ENCODE results near the gene RRM1.
"Not testable (repeated sequence)": the region's sequence is repeated elsewhere in the genome, so short reads cannot be mapped to it uniquely, and the experiment has no call there.

Gene RRM1

GRCh38 chr11:4094348-4095291, at the start of gene RRM1:
TSS of gene RRM1 (plus strand) at chr11:4094799. CDS start at chr11:4095013, 214 bp downstream.
- Histone ChIP-seq H3K4me3 (ENCODE audit: insufficient read length, low read depth) (peak within 1 kb of the TSS; percentile 87), H3K36me3 (ENCODE audit: insufficient read depth, insufficient read length, low read length) (peaks cover 24% of the 10 kb centered on the region), H3K9me3 (ENCODE audit: insufficient read depth, low read length) (no peaks in the 10 kb centered on the region), H3K9ac (ENCODE audit: insufficient read length, low read depth) (peak within 1 kb of the TSS; percentile 95), H3K4me1 (ENCODE audit: insufficient read depth, insufficient read length) (peaks cover 2% of the 10 kb centered on the region), H3K27me3 (ENCODE audit: insufficient read depth, insufficient read length) (no peaks in the 10 kb centered on the region)
- peak; percentile 98 for DNase-seq (ENCODE audit: low read depth, low spot score)
- TF ChIP-seq ZNF274 (IDR thresholded peaks at IDR 0.05; ENCODE audit: low read depth, low read length): no peak
- peak; percentile 99 for TF ChIP-seq YY1 (IDR thresholded peaks at IDR 0.05; ENCODE audit: insufficient read depth, insufficient read length)
- no peak for TF ChIP-seq SUZ12 (IDR thresholded peaks at IDR 0.05; ENCODE audit: extremely low read depth, insufficient read depth, insufficient read length)

GRCh38 chr11:4044976-4045646, 49.5 kb upstream of the RRM1 start:
- Histone ChIP-seq H3K4me1 (ENCODE audit: insufficient read depth, insufficient read length) (no peaks in the 10 kb centered on the region), H3K9me3 (ENCODE audit: insufficient read depth, low read length) (no peaks in the 10 kb centered on the region), H3K27me3 (ENCODE audit: insufficient read depth, insufficient read length) (no peaks in the 10 kb centered on the region), H3K9ac (ENCODE audit: insufficient read length, low read depth) (no peak overlapping the region), H3K36me3 (ENCODE audit: insufficient read depth, insufficient read length, low read length) (no peaks in the 10 kb centered on the region), H3K4me3 (ENCODE audit: insufficient read length, low read depth) (no peak overlapping the region)
- DNase-seq (ENCODE audit: low read depth, low spot score): no peak
- no peak for TF ChIP-seq ZNF274 (IDR thresholded peaks at IDR 0.05; ENCODE audit: low read depth, low read length)
- no peak for TF ChIP-seq YY1 (IDR thresholded peaks at IDR 0.05; ENCODE audit: insufficient read depth, insufficient read length)
- TF ChIP-seq SUZ12 (IDR thresholded peaks at IDR 0.05; ENCODE audit: extremely low read depth, insufficient read depth, insufficient read length): no peak

- Histone ChIP-seq H3K36me3 (ENCODE audit: insufficient read depth, insufficient read length, low read length) (no peaks in the 10 kb centered on the region), H3K9ac (ENCODE audit: insufficient read length, low read depth) (no peak overlapping the region), H3K4me3 (ENCODE audit: insufficient read length, low read depth) (no peak overlapping the region), H3K4me1 (ENCODE audit: insufficient read depth, insufficient read length) (no peaks in the 10 kb centered on the region), H3K9me3 (ENCODE audit: insufficient read depth, low read length) (no peaks in the 10 kb centered on the region), H3K27me3 (ENCODE audit: insufficient read depth, insufficient read length) (no peaks in the 10 kb centered on the region)
- TF ChIP-seq YY1 (IDR thresholded peaks at IDR 0.05; ENCODE audit: insufficient read depth, insufficient read length) (no peak), ZNF274 (IDR thresholded peaks at IDR 0.05; ENCODE audit: low read depth, low read length) (no peak), SUZ12 (IDR thresholded peaks at IDR 0.05; ENCODE audit: extremely low read depth, insufficient read depth, insufficient read length) (no peak)
- no peak for DNase-seq (ENCODE audit: low read depth, low spot score)
These were observed 46.3 kb upstream of the RRM1 start for GRCh38 chr11:4048340-4048739.

- TF ChIP-seq SUZ12 (IDR thresholded peaks at IDR 0.05; ENCODE audit: extremely low read depth, insufficient read depth, insufficient read length): no peak
- TF ChIP-seq ZNF274 (IDR thresholded peaks at IDR 0.05; ENCODE audit: low read depth, low read length): no peak
- TF ChIP-seq YY1 (IDR thresholded peaks at IDR 0.05; ENCODE audit: insufficient read depth, insufficient read length): no peak
- H3K4me1 ChIP-seq (ENCODE audit: insufficient read depth, insufficient read length): no peaks in the 10 kb centered on the region
- H3K9me3 ChIP-seq (ENCODE audit: insufficient read depth, low read length): no peaks in the 10 kb centered on the region
- no peak for DNase-seq (ENCODE audit: low read depth, low spot score)
- H3K4me3 ChIP-seq (ENCODE audit: insufficient read length, low read depth): no peak overlapping the region
- H3K27me3 ChIP-seq (ENCODE audit: insufficient read depth, insufficient read length): no peaks in the 10 kb centered on the region
- H3K9ac ChIP-seq (ENCODE audit: insufficient read length, low read depth): no peak overlapping the region
- no peaks in the 10 kb centered on the region for H3K36me3 ChIP-seq (ENCODE audit: insufficient read depth, insufficient read length, low read length)
These were observed 45.6 kb upstream of the RRM1 start for GRCh38 chr11:4049006-4049405.

GRCh38 chr11:4050138-4050537, 44.5 kb upstream of the RRM1 start:
- Histone ChIP-seq H3K9ac (ENCODE audit: insufficient read length, low read depth) (no peak overlapping the region), H3K36me3 (ENCODE audit: insufficient read depth, insufficient read length, low read length) (no peaks in the 10 kb centered on the region), H3K4me1 (ENCODE audit: insufficient read depth, insufficient read length) (no peaks in the 10 kb centered on the region), H3K27me3 (ENCODE audit: insufficient read depth, insufficient read length) (no peaks in the 10 kb centered on the region), H3K4me3 (ENCODE audit: insufficient read length, low read depth) (no peak overlapping the region), H3K9me3 (ENCODE audit: insufficient read depth, low read length) (no peaks in the 10 kb centered on the region)
- TF ChIP-seq SUZ12 (IDR thresholded peaks at IDR 0.05; ENCODE audit: extremely low read depth, insufficient read depth, insufficient read length): no peak
- TF ChIP-seq YY1 (IDR thresholded peaks at IDR 0.05; ENCODE audit: insufficient read depth, insufficient read length): no peak
- TF ChIP-seq ZNF274 (IDR thresholded peaks at IDR 0.05; ENCODE audit: low read depth, low read length): no peak
- DNase-seq (ENCODE audit: low read depth, low spot score): no peak

DNA sequence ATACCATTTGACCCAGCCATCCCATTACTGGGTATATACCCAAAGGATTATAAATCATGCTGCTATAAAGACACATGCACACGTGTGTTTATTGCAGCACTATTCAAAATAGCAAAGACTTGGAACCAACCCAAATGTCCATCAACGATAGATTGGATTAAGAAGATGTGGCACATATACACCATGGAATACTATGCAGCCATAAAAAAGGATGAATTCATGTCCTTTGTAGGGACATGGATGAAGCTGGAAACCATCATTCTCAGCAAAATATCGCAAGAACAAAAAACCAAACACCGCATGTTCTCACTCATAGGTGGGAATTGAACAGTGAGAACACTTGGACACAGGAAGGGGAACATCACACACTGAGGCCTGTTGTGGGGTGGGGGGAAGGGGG, 41.4 kb upstream of the RRM1 start:
- not testable (repeated sequence) for H3K9ac ChIP-seq (ENCODE audit: insufficient read length, low read depth); H3K4me1 ChIP-seq (ENCODE audit: insufficient read depth, insufficient read length); DNase-seq (ENCODE audit: low read depth, low spot score); H3K4me3 ChIP-seq (ENCODE audit: insufficient read length, low read depth); H3K9me3 ChIP-seq (ENCODE audit: insufficient read depth, low read length); H3K36me3 ChIP-seq (ENCODE audit: insufficient read depth, insufficient read length, low read length); H3K27me3 ChIP-seq (ENCODE audit: insufficient read depth, insufficient read length)

DNA sequence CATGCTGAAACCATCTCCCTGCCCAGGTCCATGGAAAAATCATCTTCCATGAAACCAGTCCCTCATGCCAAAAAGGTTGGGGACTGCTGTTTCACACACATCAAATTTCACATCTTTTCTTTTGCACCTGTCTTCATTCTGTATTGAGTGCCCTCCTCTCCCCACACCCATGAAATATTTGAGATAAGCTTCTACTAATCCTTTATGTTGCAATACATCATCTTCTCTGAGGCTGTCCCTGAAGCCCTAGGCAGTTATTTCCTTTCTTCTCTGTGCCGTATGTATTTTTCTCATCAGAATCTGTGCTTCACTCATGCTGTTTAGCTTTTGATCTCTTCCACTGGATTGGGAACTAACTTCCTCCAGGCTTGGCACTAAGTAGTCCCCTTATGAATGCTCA, 40.0 kb upstream of the RRM1 start:
- TF ChIP-seq YY1 (IDR thresholded peaks at IDR 0.05; ENCODE audit: insufficient read depth, insufficient read length) (no peak), SUZ12 (IDR thresholded peaks at IDR 0.05; ENCODE audit: extremely low read depth, insufficient read depth, insufficient read length) (no peak), ZNF274 (IDR thresholded peaks at IDR 0.05; ENCODE audit: low read depth, low read length) (no peak)
- H3K4me3 ChIP-seq (ENCODE audit: insufficient read length, low read depth): no peak overlapping the region
- H3K4me1 ChIP-seq (ENCODE audit: insufficient read depth, insufficient read length): no peaks in the 10 kb centered on the region
- peaks cover 8% of the 10 kb centered on the region for H3K36me3 ChIP-seq (ENCODE audit: insufficient read depth, insufficient read length, low read length)
- H3K9me3 ChIP-seq (ENCODE audit: insufficient read depth, low read length): no peaks in the 10 kb centered on the region
- no peaks in the 10 kb centered on the region for H3K27me3 ChIP-seq (ENCODE audit: insufficient read depth, insufficient read length)
- H3K9ac ChIP-seq (ENCODE audit: insufficient read length, low read depth): no peak overlapping the region
- no peak for DNase-seq (ENCODE audit: low read depth, low spot score)

Measured in NT2/D1 (cell line).